GM12878 (cell line): ENCODE data around the gene GADL1. TPM values are rescaled to one million over a fixed set of nuclear protein-coding genes. Genes with fewer than 3 reads are reported as not detected.

Source experiments
- ATAC-seq: fragments of 200-7000 bp; cut with Tn5 transposase; 3 replicates; pipeline ENCODE4 v1.9.1; 2020; ENCODE audit warnings: mild to moderate bottlenecking, moderate library complexity
- BruUV-seq: library from RNA; stranded (reverse); fragments of 400-500 nt; replicated peaks from 2 replicates; lab custom pipeline; 2021; lab: Mats Ljungman, UMichigan
- CTCF ChIA-PET: fragments of 300-600 bp; sonication (Branson Sonifier 250); formaldehyde crosslinking; extraction: SDS; loops from one replicate; lab custom pipeline; 2021; ENCODE audit warnings: inconsistent platforms; lab: Yijun Ruan, JAX
- POLR2A ChIA-PET: fragments of 350-600 bp; formaldehyde crosslinking; extraction: SDS; loops from one replicate; lab custom pipeline; 2021; ENCODE audit warnings: inconsistent platforms; lab: Charles Lee
- RAD21 ChIA-PET: fragments of 300-600 bp; sonication (Branson Sonifier 250); formaldehyde crosslinking; loops from one replicate; lab custom pipeline; 2023; ENCODE audit warnings: antibody characterized with exemption; ENCODE audit not compliant: unreplicated experiment; lab: Charles Lee
- SMC1A ChIA-PET: fragments of 300-600 bp; sonication (Branson Sonifier 250); formaldehyde crosslinking; loops from one replicate; lab custom pipeline; 2023; ENCODE audit not compliant: unreplicated experiment, uncharacterized antibody; lab: Charles Lee
- DNase-seq: peaks from one replicate; pipeline ENCODE4 v3.0.0-alpha.2; 2011; ENCODE audit warnings: low read depth, low spot score
- FAIRE-seq: peaks from 3 replicates; lab custom pipeline; 2011; peaks lifted over from hg19 to GRCh38; lab: Jason Lieb, UNC
- H2AFZ ChIP-seq: 2 replicates; pipeline ENCODE4 v1.6.0; 2011; ENCODE audit warnings: low read depth, low read length, control low read depth; ENCODE audit not compliant: control insufficient read depth
- H3K27ac ChIP-seq: 2 replicates; pipeline ENCODE4 v1.5.1; 2011; ENCODE audit warnings: control low read depth; ENCODE audit not compliant: control insufficient read depth, insufficient read depth
- H3K27me3 ChIP-seq, 2 experiments: replicated peaks in 1 of 2; 2 replicates each; pipeline versions ENCODE4 v1.6.0 to v1.6.1; 2011; ENCODE audit warnings: low read length in 1 of 2; ENCODE audit not compliant: control insufficient read depth in 2 of 2, insufficient read depth in 2 of 2
- H3K36me3 ChIP-seq, 2 experiments: 2 replicates each; pipeline ENCODE4 v1.5.1; 2011; ENCODE audit warnings: low read length in 1 of 2; ENCODE audit not compliant: control insufficient read depth in 2 of 2, insufficient read depth in 2 of 2
- H3K4me1 ChIP-seq: 2 replicates; pipeline ENCODE4 v1.6.1; 2011; ENCODE audit warnings: mild to moderate bottlenecking, low read length, moderate library complexity, mixed read lengths; ENCODE audit not compliant: control insufficient read depth, insufficient read depth
- H3K4me2 ChIP-seq: 2 replicates; pipeline ENCODE4 v1.6.0; 2011; ENCODE audit warnings: control low read depth; ENCODE audit not compliant: control insufficient read depth, insufficient read depth
- H3K4me3 ChIP-seq: fragments of 200-600 bp; sonication (generic); 2 replicates; pipeline ENCODE4 v1.5.1; 2016
- H3K79me2 ChIP-seq: 2 replicates; pipeline ENCODE4 v1.6.0; 2011; ENCODE audit warnings: low read length; ENCODE audit not compliant: control insufficient read depth, insufficient read depth
- H3K9ac ChIP-seq: 2 replicates; pipeline ENCODE4 v1.8.0; 2011; ENCODE audit warnings: low read length, control low read depth, mixed read lengths; ENCODE audit not compliant: control insufficient read depth, insufficient read depth
- H3K9me3 ChIP-seq: replicated peaks from 3 replicates; pipeline ENCODE4 v1.5.1; 2011; ENCODE audit warnings: mild to moderate bottlenecking, low read length; ENCODE audit not compliant: control insufficient read depth, insufficient read depth
- H4K20me1 ChIP-seq: 2 replicates; pipeline ENCODE4 v1.6.0; 2011; ENCODE audit not compliant: control insufficient read depth, insufficient read depth
- CHD1 ChIP-seq: IDR thresholded peaks from 2 replicates; pipeline ENCODE4 v1.6.1; 2012; ENCODE audit warnings: low read depth, low read length, improper control_type of control experiment
- CREB1 ChIP-seq: IDR thresholded peaks from 2 replicates; pipeline ENCODE4 v1.6.1; 2012; ENCODE audit warnings: low read depth, mild to moderate bottlenecking, inconsistent platforms
- EED ChIP-seq: sonication (generic); IDR thresholded peaks from 2 replicates; pipeline ENCODE4 v1.6.1; 2016; ENCODE audit warnings: antibody characterized with exemption, low read depth
- ETV6 ChIP-seq, 2 experiments: fragments of 450-650 bp in 1 of 2; IDR thresholded peaks in 1 of 2; conservative IDR thresholded peaks in 1 of 2; 2 replicates each; pipeline ENCODE4 v1.6.1; 2014; ENCODE audit warnings: antibody characterized with exemption in 1 of 2, borderline replicate concordance in 1 of 2, low read depth in 1 of 2, mild to moderate bottlenecking in 1 of 2, moderate library complexity in 1 of 2
- EZH2 ChIP-seq: IDR thresholded peaks from 2 replicates; pipeline ENCODE4 v1.6.1; 2012; ENCODE audit warnings: low read depth, mild to moderate bottlenecking, control low read depth, inconsistent platforms, low read length, borderline replicate concordance; ENCODE audit not compliant: control insufficient read depth
- NFYA ChIP-seq: IDR thresholded peaks from 2 replicates; pipeline ENCODE4 v1.6.1; 2011; ENCODE audit warnings: low read depth, mild to moderate bottlenecking, low read length, improper control_type of control experiment, borderline replicate concordance
- NR2F1 ChIP-seq: fragments of 450-650 bp; conservative IDR thresholded peaks from 2 replicates; pipeline ENCODE4 v1.6.1; 2017; ENCODE audit warnings: mild to moderate bottlenecking
- NRF1 ChIP-seq: conservative IDR thresholded peaks from 2 replicates; pipeline ENCODE4 v1.6.1; 2011; ENCODE audit warnings: mild to moderate bottlenecking, low read depth, low read length, improper control_type of control experiment
- RAD51 ChIP-seq: fragments of 450-650 bp; IDR thresholded peaks from 2 replicates; pipeline ENCODE4 v1.6.1; 2016; ENCODE audit warnings: moderate library complexity, mild to moderate bottlenecking, inconsistent platforms
- SMAD5 ChIP-seq: IDR thresholded peaks from 2 replicates; pipeline ENCODE4 v1.6.1; 2016; ENCODE audit warnings: antibody characterized with exemption, low read depth
- SUZ12 ChIP-seq: fragments of 200-600 bp; sonication (generic); IDR thresholded peaks from one replicate; pipeline ENCODE4 v1.6.1; 2018; ENCODE audit warnings: antibody characterized with exemption, mild to moderate bottlenecking; ENCODE audit not compliant: unreplicated experiment
- USF2 ChIP-seq: IDR thresholded peaks from 2 replicates; pipeline ENCODE4 v1.6.1; 2011; ENCODE audit warnings: low read depth, low read length, improper control_type of control experiment, borderline replicate concordance
- ZNF622 ChIP-seq: fragments of 450-650 bp; IDR thresholded peaks from 2 replicates; pipeline ENCODE4 v1.6.1; 2017; ENCODE audit warnings: mild to moderate bottlenecking, inconsistent platforms
- WGBS: methylation state at CpG from one replicate; pipeline ENCODE4 v1.1.6; 2016; ENCODE audit warnings: low lambda C conversion rate; ENCODE audit not compliant: insufficient replicate concordance, insufficient coverage; ENCODE audit errors: missing lambda C conversion rate; 5-methylcytosine and 5-hydroxymethylcytosine counted together
- in situ Hi-C: fragments of 300-500 bp; cut with MboI; formaldehyde crosslinking; loops from 9 replicates; pipeline ENCODE4 v1.14.3; 2018; ENCODE audit warnings: mixed read lengths
- intact Hi-C: fragments of 100-400 bp; cut with micrococcal nuclease; formaldehyde crosslinking; loops from one replicate; pipeline ENCODE4 v1.14.2; 2022; ENCODE audit not compliant: unreplicated experiment
- polyA plus RNA-seq, 11 experiments: library from polyadenylated mRNA; depleted of rRNA in 4 of 11; unstranded in 6 of 11; stranded (reverse) in 5 of 11; fragments of >200 nt; fragmentation: Nextera tagmentation in 4 of 11; fragmentation: Illumina TruSeq in 1 of 11; extraction: Ambion mirVana in 4 of 11; extraction: Trizol in 1 of 11; gene quantifications; 1 replicate in 1 of 11; 2 replicates in 10 of 11; pipeline versions ENCODE4 v1.2.1 to v1.2.3, GENCODE V29; 2011 to 2016; ENCODE audit warnings: inconsistent platforms in 2 of 11, missing spikeins in 2 of 11, low read depth in 1 of 11
- total RNA-seq, 4 experiments: library from RNA; depleted of rRNA in 3 of 4; stranded (reverse); fragments of >200 nt in 3 of 4; fragmentation: Illumina TruSeq in 1 of 4; extraction: Trizol in 1 of 4; gene quantifications; 2 replicates each; pipeline versions ENCODE4 v1.2.1 to v1.2.3, GENCODE V29; 2013 to 2021

The GADL1 gene
- total and polyA plus RNA-seq, 10 of the 15 experiments (the other 5 are each of a cell fraction or from before 2014, with no cell fraction given): 0.04 TPM; not detected in 9

DNA sequence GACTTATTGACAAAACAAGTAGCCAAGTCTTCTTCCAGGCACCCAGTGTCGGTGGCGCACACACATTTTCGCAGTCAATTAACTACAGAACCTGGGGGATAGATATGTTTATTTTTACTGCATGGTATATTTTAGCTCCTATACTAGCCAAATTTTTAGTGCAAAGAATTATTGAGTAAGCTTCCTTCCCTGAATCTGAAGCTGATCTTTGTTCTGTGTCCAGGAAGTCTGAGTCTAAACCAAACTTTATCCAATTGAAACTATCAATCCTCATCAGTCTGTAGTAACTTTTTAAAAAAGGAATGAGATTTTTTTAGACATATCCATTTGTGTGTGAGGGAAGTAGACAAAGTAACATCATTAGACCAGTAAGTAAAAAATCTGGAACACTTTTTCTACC, 133.1 kb downstream of the GADL1 start:
- RAD21 ChIA-PET: no interaction called here
- BruUV-seq: no TSS peak
- DNase-seq: no peak

More for the DNA sequence above, 133.1 kb downstream of the GADL1 start:
- no peaks in the 10 kb centered on the region for H3K79me2 ChIP-seq
- no peak overlapping the region for H3K4me3 ChIP-seq
- no peak for FAIRE-seq
- no peaks in the 10 kb centered on the region for H3K9me3 ChIP-seq
- in situ Hi-C loops: no loop called here
- ATAC-seq: no peak
- intact Hi-C loops: loop anchor here (10.0 kb wide), 1 partner anchor 717 kb away; no protein-coding TSS in a partner anchor
- H3K27me3 ChIP-seq: peaks cover 1 to 2% of the 10 kb centered on the region in 2 experiments; a peak in 3 of 4 replicates
- H3K27ac ChIP-seq: no peak overlapping the region
- POLR2A ChIA-PET: no interaction called here
- SMC1A ChIA-PET: interaction anchor here (0.8 kb wide), 1 partner anchor 326 kb away, joined by 3 read pairs; no protein-coding TSS in a partner anchor
- CTCF ChIA-PET: interaction anchor here (0.6 to 1.6 kb wide), 5 partner anchors 9 to 719 kb away, joined by 3 to 10 read pairs (median 3); no protein-coding TSS in a partner anchor
- WGBS: 64% methylated on average over 3 of the region's 3 CpGs
- no peaks in the 10 kb centered on the region for H3K36me3 ChIP-seq
- no peaks in the 10 kb centered on the region for H4K20me1 ChIP-seq
- H3K9ac ChIP-seq: no peak overlapping the region
- no peak for TF ChIP-seq USF2
- TF ChIP-seq RAD51: no peak
- TF ChIP-seq EED: no peak
- no peak for TF ChIP-seq CHD1
- no peak for TF ChIP-seq EZH2
- no peak for TF ChIP-seq SMAD5
- TF ChIP-seq SUZ12: no peak
- TF ChIP-seq ZNF622: no peak
- no peak for TF ChIP-seq CREB1
- no peak for TF ChIP-seq NRF1
- no peak for TF ChIP-seq NFYA
- TF ChIP-seq ETV6 (conservative IDR thresholded peaks at IDR 0.05 in 1 of 2, IDR thresholded peaks at IDR 0.05 in 1 of 2; ENCODE audit: borderline replicate concordance in 1 of 2, low read depth in 1 of 2): no peak
- TF ChIP-seq NR2F1: no peak
- no peaks in the 10 kb centered on the region for H3K4me1 ChIP-seq
- H2AFZ ChIP-seq: no peak overlapping the region
- H3K4me2 ChIP-seq: no peak overlapping the region
